PC-3 (cell line): ENCODE measurements around the gene FLNC. TPM values are rescaled to one million over a fixed set of nuclear protein-coding genes. Genes with fewer than 3 reads are reported as not detected.

Experiments used
- ATAC-seq: fragments of 200-7000 bp; cut with Tn5 transposase; 2 replicates; pipeline ENCODE4 v1.9.1; 2020; ENCODE audit warnings: mild to moderate bottlenecking, moderate library complexity
- BruUV-seq: library from RNA; stranded (reverse); fragments of 400-500 nt; replicated peaks from 2 replicates; lab custom pipeline; 2021; lab: Mats Ljungman, UMichigan
- CTCF ChIA-PET: fragments of 300-600 bp; sonication (Branson Sonifier 250); formaldehyde crosslinking; loops from one replicate; lab custom pipeline; 2022; ENCODE audit warnings: antibody characterized with exemption; lab: Charles Lee
- POLR2A ChIA-PET: fragments of 300-600 bp; sonication (Branson Sonifier 250); formaldehyde crosslinking; loops from one replicate; lab custom pipeline; 2022; ENCODE audit warnings: antibody characterized with exemption; ENCODE audit not compliant: unreplicated experiment; lab: Charles Lee
- DNase-seq: peaks from one replicate; pipeline ENCODE4 v3.0.0-alpha.2; 2015
- H2AFZ ChIP-seq: fragments of 300-600 bp; sonication (generic); 2 replicates; pipeline ENCODE4 v1.6.0; 2016; ENCODE audit warnings: antibody characterized with exemption, low read length
- H3F3A ChIP-seq: fragments of 300-600 bp; sonication (generic); one replicate; pipeline ENCODE4 v1.6.0; 2017; ENCODE audit warnings: antibody characterized with exemption, low read length, control low read depth, mild to moderate bottlenecking; ENCODE audit not compliant: unreplicated experiment
- H3K27ac ChIP-seq: fragments of 300-600 bp; sonication (generic); 2 replicates; pipeline ENCODE4 v1.5.1; 2016; ENCODE audit warnings: mild to moderate bottlenecking, low read length
- H3K27me3 ChIP-seq: fragments of 300-600 bp; sonication (generic); 2 replicates; pipeline ENCODE4 v1.6.1; 2016; ENCODE audit warnings: low read length, mixed read lengths
- H3K36me3 ChIP-seq: fragments of 300-600 bp; sonication (generic); 2 replicates; pipeline ENCODE4 v1.6.1; 2016; ENCODE audit warnings: low read depth, mixed run types, low read length, mixed read lengths
- H3K4me1 ChIP-seq: fragments of 300-600 bp; sonication (generic); 2 replicates; pipeline ENCODE4 v1.5.1; 2016; ENCODE audit warnings: low read length; ENCODE audit not compliant: insufficient read depth
- H3K4me2 ChIP-seq: fragments of 300-600 bp; sonication (generic); 2 replicates; pipeline ENCODE4 v1.6.0; 2016; ENCODE audit warnings: low read length
- H3K4me3 ChIP-seq: fragments of 300-600 bp; sonication (generic); 2 replicates; pipeline ENCODE4 v1.5.1; 2016; ENCODE audit warnings: mild to moderate bottlenecking, low read length, mixed read lengths
- H3K79me2 ChIP-seq: fragments of 300-600 bp; sonication (generic); 2 replicates; pipeline ENCODE4 v1.6.1; 2017; ENCODE audit warnings: low read length, mixed read lengths
- H3K9ac ChIP-seq: fragments of 300-600 bp; sonication (generic); 2 replicates; pipeline ENCODE4 v1.6.0; 2016; ENCODE audit warnings: mild to moderate bottlenecking, low read length
- H3K9me2 ChIP-seq: fragments of 300-600 bp; sonication (generic); replicated peaks from 2 replicates; pipeline ENCODE4 v1.6.1; 2016; ENCODE audit warnings: mixed run types, low read length, mixed read lengths
- H3K9me3 ChIP-seq: fragments of 300-600 bp; sonication (generic); 2 replicates; pipeline ENCODE4 v1.6.1; 2016; ENCODE audit warnings: low read length, mixed read lengths
- H4K20me1 ChIP-seq: fragments of 300-600 bp; sonication (generic); 2 replicates; pipeline ENCODE4 v1.6.1; 2016; ENCODE audit warnings: low read length, mixed read lengths
- CTCF ChIP-seq: fragments of 300-600 bp; sonication (generic); conservative IDR thresholded peaks from 2 replicates; pipeline ENCODE4 v1.5.1; 2017; ENCODE audit warnings: antibody characterized with exemption, low read depth, mild to moderate bottlenecking, low read length
- EZH2 ChIP-seq: fragments of 300-600 bp; sonication (generic); IDR thresholded peaks from one replicate; pipeline ENCODE4 v1.6.1; 2017; ENCODE audit warnings: antibody characterized with exemption, mild to moderate bottlenecking, low read length; ENCODE audit not compliant: unreplicated experiment
- EZH2phosphoT487 ChIP-seq: fragments of 300-600 bp; sonication (generic); IDR thresholded peaks from 2 replicates; pipeline ENCODE4 v1.6.1; 2018; ENCODE audit warnings: mild to moderate bottlenecking, antibody characterized with exemption, low read length, borderline replicate concordance
- intact Hi-C: fragments of 100-400 bp; cut with micrococcal nuclease; formaldehyde crosslinking; loops from 2 replicates; pipeline ENCODE4 v1.9.0; 2023
- total RNA-seq: library from RNA; depleted of rRNA; stranded (reverse); fragments of >200 nt; gene quantifications from 2 replicates; pipeline ENCODE4 v1.2.3, GENCODE V29; 2014

FLNC gene
- total RNA-seq, 1 experiment from 2014 or later, result 88.7 TPM

- Histone ChIP-seq H3K4me2 (no peak overlapping the region), H3K9me2 (no peaks in the 10 kb centered on the region), H3K4me3 (no peak overlapping the region), H3K27ac (no peak overlapping the region), H3K36me3 (no peaks in the 10 kb centered on the region), H3K27me3 (no peaks in the 10 kb centered on the region), H3K9me3 (no peaks in the 10 kb centered on the region), H3F3A (no peaks in the 10 kb centered on the region), H3K79me2 (no peaks in the 10 kb centered on the region), H3K9ac (no peak overlapping the region), H2AFZ (no peak overlapping the region), H3K4me1 (no peaks in the 10 kb centered on the region), H4K20me1 (no peaks in the 10 kb centered on the region)
- intact Hi-C loops, result no loop called here
- BruUV-seq, result no TSS peak
- ChIA-PET CTCF (no interaction called here), POLR2A (no interaction called here)
- no peak for TF ChIP-seq EZH2
- no peak for TF ChIP-seq CTCF
- no peak for TF ChIP-seq EZH2phosphoT487
- ATAC-seq (no peak), DNase-seq (no peak)
These were observed 33.9 kb upstream of the FLNC start for GRCh38 chr7:128796327-128796726.

- H3K9ac ChIP-seq, result no peak overlapping the region
- DNase-seq (no peak), ATAC-seq (no peak)
- intact Hi-C loops, result no loop called here
- no peak overlapping the region for H3K27ac ChIP-seq
- no peaks in the 10 kb centered on the region for H3K36me3 ChIP-seq
- H3K4me2 ChIP-seq, result no peak overlapping the region
- no peaks in the 10 kb centered on the region for H3K79me2 ChIP-seq
- H3K4me3 ChIP-seq, result no peak overlapping the region
- BruUV-seq, result no TSS peak
- H3K9me3 ChIP-seq, result no peaks in the 10 kb centered on the region
- no peak overlapping the region for H2AFZ ChIP-seq
- CTCF ChIA-PET, result no interaction called here
- H3F3A ChIP-seq, result no peaks in the 10 kb centered on the region
- no peaks in the 10 kb centered on the region for H3K4me1 ChIP-seq
- no peaks in the 10 kb centered on the region for H4K20me1 ChIP-seq
- TF ChIP-seq EZH2phosphoT487 (no peak), EZH2 (no peak), CTCF (no peak)
- H3K9me2 ChIP-seq, result no peaks in the 10 kb centered on the region
- no peaks in the 10 kb centered on the region for H3K27me3 ChIP-seq
- POLR2A ChIA-PET, result no interaction called here
These were observed 30.8 kb upstream of the FLNC start for GRCh38 chr7:128799451-128799850.

- no peaks in the 10 kb centered on the region for H3K27me3 ChIP-seq
- no peaks in the 10 kb centered on the region for H4K20me1 ChIP-seq
- no peaks in the 10 kb centered on the region for H3K9me2 ChIP-seq
- no peaks in the 10 kb centered on the region for H3K36me3 ChIP-seq
- H3F3A ChIP-seq, result no peaks in the 10 kb centered on the region
- BruUV-seq, result no TSS peak
- H3K4me3 ChIP-seq, result no peak overlapping the region
- ATAC-seq (no peak), DNase-seq (no peak)
- CTCF ChIA-PET, result no interaction called here
- no peak for TF ChIP-seq EZH2
- TF ChIP-seq EZH2phosphoT487, result no peak
- no peak for TF ChIP-seq CTCF
- no peaks in the 10 kb centered on the region for H3K9me3 ChIP-seq
- no peaks in the 10 kb centered on the region for H3K4me1 ChIP-seq
- H3K79me2 ChIP-seq, result no peaks in the 10 kb centered on the region
- H3K27ac ChIP-seq, result no peak overlapping the region
- H3K4me2 ChIP-seq, result no peak overlapping the region
- no peak overlapping the region for H3K9ac ChIP-seq
- POLR2A ChIA-PET, result interaction anchor here (0.5 kb wide), 1 partner anchor 140 kb away, joined by 11 read pairs; no protein-coding TSS in a partner anchor
- no peak overlapping the region for H2AFZ ChIP-seq
- intact Hi-C loops, result no loop called here
These were observed 29.6 kb upstream of the FLNC start for GRCh38 chr7:128800567-128800966.
